ENCODE data around the gene CDKL4. TPM values are rescaled to one million over a fixed set of nuclear protein-coding genes. Genes with fewer than 3 reads are reported as not detected.
"Not testable (repeated sequence)": the region's sequence is repeated elsewhere in the genome, so short reads cannot be mapped to it uniquely, and the experiment has no call there.

The CDKL4 gene
- total RNA-seq, 1 experiment from 2014 or later, result not detected

DNA sequence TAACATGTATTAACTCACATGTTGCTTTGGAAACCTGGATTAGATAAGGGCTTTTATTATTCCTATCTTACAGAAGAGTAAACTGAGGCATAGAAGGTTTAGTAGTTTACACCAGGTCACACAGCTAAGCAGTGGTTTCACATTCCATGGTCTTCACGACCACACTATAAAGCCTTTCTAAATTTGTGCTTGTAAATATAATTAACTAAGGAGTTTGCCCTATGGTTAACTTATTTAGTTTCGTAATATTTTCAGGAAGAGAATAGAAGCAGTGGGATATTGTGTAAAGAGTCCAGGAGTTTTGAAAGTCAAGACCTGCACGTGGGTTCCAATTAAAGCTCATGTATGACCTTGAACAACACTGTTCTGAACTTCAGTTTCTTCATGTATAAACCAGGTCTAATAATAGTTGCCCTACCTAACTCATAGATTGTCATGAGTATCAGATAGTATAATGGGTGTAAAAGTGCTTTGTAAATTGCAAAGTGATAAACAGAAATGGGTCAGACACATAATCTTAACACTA is 103.4 kb downstream of the CDKL4 start:
- H3K27ac ChIP-seq, result peak overlapping the region; percentile 80
- peak overlapping the region; percentile 54; the same call in 1 of the 2 replicates for H2AFZ ChIP-seq
- no peaks in the 10 kb centered on the region for H3K36me3 ChIP-seq (ENCODE audit: low read depth)
- H3K9me3 ChIP-seq (ENCODE audit: insufficient read depth, low read depth), result no peaks in the 10 kb centered on the region
- no peak overlapping the region for H3K4me3 ChIP-seq
- POLR2A ChIA-PET (ENCODE audit: unreplicated experiment), result no interaction called here
- H3K4me1 ChIP-seq (replicated peaks; ENCODE audit: insufficient read depth), result peaks cover 39% of the 10 kb centered on the region
- intact Hi-C loops (cut with micrococcal nuclease; ENCODE audit: unreplicated experiment), result loop anchor here (5.0 kb wide), 1 partner anchor 42 kb away; no protein-coding TSS in a partner anchor
- CTCF ChIA-PET, result no interaction called here
- no peaks in the 10 kb centered on the region for H4K20me1 ChIP-seq (ENCODE audit: insufficient read depth)
- TF ChIP-seq EZH2 (IDR thresholded peaks at IDR 0.05; ENCODE audit: low read depth) (no peak), CTCF (conservative IDR thresholded peaks at IDR 0.05) (no peak)
- no peaks in the 10 kb centered on the region for H3K27me3 ChIP-seq (ENCODE audit: insufficient read depth, low read depth)
- H3K79me2 ChIP-seq (ENCODE audit: low read depth), result no peaks in the 10 kb centered on the region
- no TSS peak for BruUV-seq (replicated peaks)
- H3K9me2 ChIP-seq (ENCODE audit: insufficient read depth), result no peaks in the 10 kb centered on the region
- H3K4me2 ChIP-seq, result peak overlapping the region; percentile 50
- DNase-seq, result no peak
- no peaks in the 10 kb centered on the region for H3F3A ChIP-seq (ENCODE audit: insufficient read depth, low read depth)

- Histone ChIP-seq H3K27me3 (ENCODE audit: insufficient read depth, low read depth) (no peaks in the 10 kb centered on the region), H3K4me2 (peak overlapping the region; percentile 50), H3K27ac (peak overlapping the region; percentile 80), H3K4me3 (no peak overlapping the region; the same call in 1 of the 2 replicates), H3K36me3 (ENCODE audit: low read depth) (no peaks in the 10 kb centered on the region), H3F3A (ENCODE audit: insufficient read depth, low read depth) (no peaks in the 10 kb centered on the region), H3K4me1 (replicated peaks; ENCODE audit: insufficient read depth) (peaks cover 39% of the 10 kb centered on the region), H2AFZ (peak overlapping the region; percentile 54), H4K20me1 (ENCODE audit: insufficient read depth) (no peaks in the 10 kb centered on the region), H3K9me2 (ENCODE audit: insufficient read depth) (no peaks in the 10 kb centered on the region), H3K79me2 (ENCODE audit: low read depth) (no peaks in the 10 kb centered on the region), H3K9me3 (ENCODE audit: insufficient read depth, low read depth) (no peaks in the 10 kb centered on the region)
- CTCF ChIA-PET, result no interaction called here
- POLR2A ChIA-PET (ENCODE audit: unreplicated experiment), result no interaction called here
- DNase-seq, result no peak
- TF ChIP-seq EZH2 (IDR thresholded peaks at IDR 0.05; ENCODE audit: low read depth), result no peak
- no peak for TF ChIP-seq CTCF (conservative IDR thresholded peaks at IDR 0.05)
- intact Hi-C loops (cut with micrococcal nuclease; ENCODE audit: unreplicated experiment), result loop anchor here (5.0 kb wide), 1 partner anchor 43 kb away; no protein-coding TSS in a partner anchor
- BruUV-seq (replicated peaks), result no TSS peak
Measured at GRCh38 chr2:39139511-39140237, 104.1 kb downstream of the CDKL4 start.

GRCh38 chr2:39138837-39139211 is 104.9 kb downstream of the CDKL4 start:
- Histone ChIP-seq H2AFZ (no peak overlapping the region; the same call in 1 of the 2 replicates), H3K27me3 (ENCODE audit: insufficient read depth, low read depth) (no peaks in the 10 kb centered on the region), H3K4me2 (no peak overlapping the region), H3K27ac (no peak overlapping the region), H3K9me3 (ENCODE audit: insufficient read depth, low read depth) (no peaks in the 10 kb centered on the region), H3F3A (ENCODE audit: insufficient read depth, low read depth) (no peaks in the 10 kb centered on the region), H3K36me3 (ENCODE audit: low read depth) (no peaks in the 10 kb centered on the region), H3K9me2 (ENCODE audit: insufficient read depth) (no peaks in the 10 kb centered on the region), H3K4me3 (no peak overlapping the region), H3K4me1 (replicated peaks; ENCODE audit: insufficient read depth) (peaks cover 39% of the 10 kb centered on the region), H4K20me1 (ENCODE audit: insufficient read depth) (no peaks in the 10 kb centered on the region), H3K79me2 (ENCODE audit: low read depth) (no peaks in the 10 kb centered on the region)
- ChIA-PET POLR2A (ENCODE audit: unreplicated experiment) (no interaction called here), CTCF (no interaction called here)
- TF ChIP-seq EZH2 (IDR thresholded peaks at IDR 0.05; ENCODE audit: low read depth), result no peak
- no peak for TF ChIP-seq CTCF (conservative IDR thresholded peaks at IDR 0.05)
- no TSS peak for BruUV-seq (replicated peaks)
- intact Hi-C loops (cut with micrococcal nuclease; ENCODE audit: unreplicated experiment), result no loop called here
- DNase-seq, result no peak

- H3K4me3 ChIP-seq; H3K4me2 ChIP-seq; H3F3A ChIP-seq (ENCODE audit: insufficient read depth, low read depth); H3K36me3 ChIP-seq (ENCODE audit: low read depth); DNase-seq; H3K9me2 ChIP-seq (ENCODE audit: insufficient read depth); H4K20me1 ChIP-seq (ENCODE audit: insufficient read depth); H2AFZ ChIP-seq; H3K27ac ChIP-seq; BruUV-seq (replicated peaks); CTCF ChIA-PET; H3K79me2 ChIP-seq (ENCODE audit: low read depth); H3K27me3 ChIP-seq (ENCODE audit: insufficient read depth, low read depth); H3K9me3 ChIP-seq (ENCODE audit: insufficient read depth, low read depth); intact Hi-C loops (cut with micrococcal nuclease; ENCODE audit: unreplicated experiment): not testable (repeated sequence)
- peaks cover 39% of the 10 kb centered on the region for H3K4me1 ChIP-seq (replicated peaks; ENCODE audit: insufficient read depth)
- POLR2A ChIA-PET (ENCODE audit: unreplicated experiment), result interaction anchor here (0.6 kb wide), 1 partner anchor 56 kb away, joined by 3 read pairs; no protein-coding TSS in a partner anchor
Measured at GRCh38 chr2:39138187-39138836, 105.5 kb downstream of the CDKL4 start.
